HG03108 (cell line): ENCODE results near the gene RNU2-63P.
"Not testable (repeated sequence)": the region's sequence is repeated elsewhere in the genome, so short reads cannot be mapped to it uniquely, and the experiment has no call there.

Experiments
- ATAC-seq: cut with Tn5 transposase; IDR thresholded peaks from one replicate; pipeline ENCODE4 v1.9.1; 2021; ENCODE audit warnings: moderate library complexity; ENCODE audit not compliant: unreplicated experiment

The RNU2-63P gene

DNA sequence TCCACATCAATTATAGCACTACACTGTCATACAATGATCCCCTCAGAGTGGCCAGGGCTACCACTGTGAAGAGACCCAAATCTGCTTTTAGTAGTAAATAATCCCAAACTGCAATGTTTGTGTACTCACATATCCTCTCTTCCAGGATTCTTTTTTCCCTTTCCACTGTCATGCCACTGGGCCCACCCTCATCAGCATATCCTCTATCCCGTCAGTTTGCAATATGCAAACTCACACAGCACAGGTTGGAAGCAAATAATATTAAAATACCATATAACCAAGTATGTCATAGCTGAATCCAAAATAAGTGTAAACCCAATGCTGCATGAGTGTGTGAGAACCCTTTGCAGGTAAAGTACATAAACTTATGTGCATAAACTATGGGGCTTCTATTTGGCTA lies 28.9 kb downstream of the RNU2-63P start:
- ATAC-seq = not testable (repeated sequence)

DNA sequence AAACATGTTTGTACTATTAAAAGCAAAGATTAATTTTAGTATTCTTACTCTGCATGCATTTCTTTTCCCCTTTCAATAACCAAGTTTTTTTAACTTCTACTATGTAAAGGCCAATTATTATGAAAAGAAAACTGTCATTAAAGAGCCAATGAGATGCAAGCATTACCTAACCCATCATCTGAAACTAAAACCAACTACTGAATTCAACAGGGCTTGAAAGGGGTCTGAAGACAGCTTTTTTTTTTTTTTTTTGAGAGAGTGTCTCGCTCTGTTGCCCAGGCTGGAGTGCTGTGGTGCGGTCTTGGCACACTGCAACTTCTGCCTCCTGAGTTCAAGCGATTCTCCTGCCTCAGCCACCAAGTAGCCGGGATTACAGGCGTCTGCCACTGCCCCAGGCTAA lies 30.4 kb downstream of the RNU2-63P start:
- not testable (repeated sequence) for ATAC-seq

DNA sequence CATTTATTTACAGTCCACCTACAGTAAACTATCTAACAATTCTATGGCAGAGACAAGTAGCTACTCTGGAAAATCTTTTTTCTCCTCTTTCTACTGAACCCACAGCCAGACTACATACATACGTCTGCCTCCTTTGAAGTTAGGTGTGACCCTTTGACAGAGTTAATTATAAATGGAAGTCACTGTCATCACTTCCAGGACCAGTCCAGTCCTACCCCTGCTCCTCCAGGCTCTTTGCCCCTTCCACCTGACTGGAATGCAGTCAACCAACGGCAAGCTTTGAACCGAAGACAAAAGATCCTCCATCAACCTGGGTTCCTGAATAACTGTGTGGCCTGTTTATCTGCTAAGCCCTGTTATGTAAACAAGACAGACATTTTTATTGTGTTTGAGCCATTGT lies 35.2 kb downstream of the RNU2-63P start:
- ATAC-seq = not testable (repeated sequence)

DNA sequence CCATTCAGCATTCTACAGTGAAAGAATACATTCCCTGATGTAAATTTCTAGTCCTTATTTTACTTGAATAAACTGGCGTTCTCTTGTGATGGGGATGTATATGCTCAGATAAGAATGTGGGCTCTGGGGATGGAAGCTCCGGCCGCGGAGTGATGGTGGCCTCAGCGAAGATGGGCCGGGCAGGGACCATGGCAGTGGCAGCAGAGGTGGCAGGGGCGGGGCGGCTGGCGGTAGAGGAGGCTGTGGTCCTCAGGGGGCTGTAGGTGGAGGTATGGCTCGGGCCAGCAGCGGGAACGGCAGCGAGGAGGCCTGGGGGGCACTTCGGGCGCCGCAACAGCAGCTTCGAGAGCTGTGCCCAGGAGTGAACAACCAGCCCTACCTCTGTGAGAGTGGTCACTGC lies 44.0 kb downstream of the RNU2-63P start:
- not testable (repeated sequence) for ATAC-seq
